IMR-90 (cell line): ENCODE measurements around the gene CCDC28B. TPM values are rescaled to one million over a fixed set of nuclear protein-coding genes. Genes with fewer than 3 reads are reported as not detected.

Experiments
- ATAC-seq: fragments of 200-7000 bp; cut with Tn5 transposase; 2 replicates; pipeline ENCODE4 v1.9.1; 2020; ENCODE audit warnings: low read depth, mild to moderate bottlenecking, moderate library complexity
- BruUV-seq: library from RNA; stranded (reverse); fragments of 400-500 nt; replicated peaks from 2 replicates; lab custom pipeline; 2021; lab: Mats Ljungman, UMichigan
- CTCF ChIA-PET: fragments of 300-600 bp; formaldehyde crosslinking; extraction: SDS; loops from one replicate; lab custom pipeline; 2021; ENCODE audit warnings: antibody characterized with exemption; lab: Yijun Ruan, JAX
- POLR2A ChIA-PET: fragments of 300-600 bp; sonication (Branson Sonifier 250); formaldehyde crosslinking; loops from one replicate; lab custom pipeline; 2022; ENCODE audit warnings: antibody characterized with exemption; ENCODE audit not compliant: unreplicated experiment; lab: Charles Lee
- DNase-seq: peaks from one replicate; pipeline ENCODE4 v3.0.0; 2013
- H2AFZ ChIP-seq: replicated peaks from 2 replicates; pipeline ENCODE3; 2013; ENCODE audit warnings: low read length, mild to moderate bottlenecking; ENCODE audit not compliant: poor library complexity
- H2AK5ac ChIP-seq: 2 replicates; pipeline ENCODE4 v1.6.1; 2013; ENCODE audit warnings: low read depth, low read length, inconsistent platforms
- H2AK9ac ChIP-seq: replicated peaks from 2 replicates; pipeline ENCODE3; 2013; ENCODE audit warnings: mild to moderate bottlenecking, low read depth, low read length, moderate library complexity; ENCODE audit not compliant: poor library complexity
- H2BK120ac ChIP-seq: 2 replicates; pipeline ENCODE4 v1.6.1; 2013; ENCODE audit warnings: low read depth, low read length, inconsistent platforms
- H2BK15ac ChIP-seq: 3 replicates; pipeline ENCODE4 v1.6.1; 2013; ENCODE audit warnings: low read depth, low read length, inconsistent platforms
- H2BK20ac ChIP-seq: 2 replicates; pipeline ENCODE4 v1.6.1; 2013; ENCODE audit warnings: low read depth, mild to moderate bottlenecking, inconsistent platforms, low read length, moderate library complexity
- H2BK5ac ChIP-seq: 2 replicates; pipeline ENCODE4 v1.6.1; 2013; ENCODE audit warnings: mild to moderate bottlenecking, low read depth, low read length, inconsistent platforms; ENCODE audit not compliant: poor library complexity, severe bottlenecking
- H3K14ac ChIP-seq: replicated peaks from 2 replicates; pipeline ENCODE4 v1.6.1; 2013; ENCODE audit warnings: low read depth, low read length, inconsistent platforms
- H3K18ac ChIP-seq: 2 replicates; pipeline ENCODE4 v1.6.1; 2013; ENCODE audit warnings: low read depth, low read length, control low read depth
- H3K23ac ChIP-seq: 2 replicates; pipeline ENCODE4 v1.6.1; 2013; ENCODE audit warnings: low read depth, low read length, inconsistent platforms
- H3K27ac ChIP-seq: 2 replicates; pipeline ENCODE4 v1.5.1; 2013; ENCODE audit warnings: mild to moderate bottlenecking, control low read depth, low read length; ENCODE audit not compliant: insufficient read depth
- H3K27me3 ChIP-seq: 2 replicates; pipeline ENCODE4 v1.6.1; 2013; ENCODE audit warnings: low read length; ENCODE audit not compliant: control insufficient read depth, insufficient read depth
- H3K36me3 ChIP-seq: 2 replicates; pipeline ENCODE4 v1.6.1; 2013; ENCODE audit warnings: low read length, mixed read lengths; ENCODE audit not compliant: control insufficient read depth, insufficient read depth
- H3K4ac ChIP-seq: 2 replicates; pipeline ENCODE4 v1.6.1; 2013; ENCODE audit warnings: low read depth, low read length, inconsistent platforms
- H3K4me1 ChIP-seq: 2 replicates; pipeline ENCODE4 v1.6.1; 2013; ENCODE audit warnings: low read length, mixed read lengths; ENCODE audit not compliant: control insufficient read depth, insufficient read depth
- H3K4me2 ChIP-seq: 2 replicates; pipeline ENCODE4 v1.6.1; 2013; ENCODE audit warnings: low read depth, mild to moderate bottlenecking, control low read depth, low read length, moderate library complexity
- H3K4me3 ChIP-seq: 2 replicates; pipeline ENCODE4 v1.5.1; 2013; ENCODE audit warnings: low read depth, mild to moderate bottlenecking, control low read depth, low read length, moderate library complexity; ENCODE audit not compliant: insufficient read depth
- H3K56ac ChIP-seq: 2 replicates; pipeline ENCODE4 v1.6.1; 2013; ENCODE audit warnings: low read length, inconsistent platforms; ENCODE audit not compliant: insufficient read depth; ENCODE audit errors: extremely low read depth
- H3K79me1 ChIP-seq, 2 experiments: 2 replicates each; pipeline ENCODE4 v1.6.1; 2013; ENCODE audit warnings: low read length in 2 of 2, inconsistent platforms in 1 of 2, low read depth in 1 of 2
- H3K9ac ChIP-seq: 2 replicates; pipeline ENCODE4 v1.6.1; 2013; ENCODE audit warnings: low read depth, low read length, control low read depth
- H3K9me1 ChIP-seq: 2 replicates; pipeline ENCODE4 v1.6.1; 2013; ENCODE audit warnings: low read length, inconsistent platforms; ENCODE audit not compliant: insufficient read depth
- H3K9me3 ChIP-seq: 2 replicates; pipeline ENCODE4 v1.6.1; 2013; ENCODE audit warnings: low read length; ENCODE audit not compliant: control insufficient read depth, insufficient read depth
- H4K20me1 ChIP-seq: 2 replicates; pipeline ENCODE4 v1.6.1; 2013; ENCODE audit warnings: low read length, inconsistent platforms; ENCODE audit not compliant: insufficient read depth
- H4K5ac ChIP-seq: 2 replicates; pipeline ENCODE4 v1.6.1; 2013; ENCODE audit warnings: mild to moderate bottlenecking, low read depth, low read length, control low read depth
- H4K8ac ChIP-seq, 2 experiments: 2 replicates each; pipeline ENCODE4 v1.6.1; 2013; ENCODE audit warnings: low read depth in 2 of 2, low read length in 2 of 2, control low read depth in 1 of 2, inconsistent platforms in 1 of 2
- H4K91ac ChIP-seq: 2 replicates; pipeline ENCODE4 v1.6.1; 2013; ENCODE audit warnings: low read depth, low read length, inconsistent platforms; ENCODE audit not compliant: insufficient read depth
- BHLHE40 ChIP-seq: fragments of 150-350 bp; IDR thresholded peaks from 2 replicates; pipeline ENCODE4 v1.6.1; 2016; ENCODE audit warnings: mild to moderate bottlenecking, low read depth, low read length
- FOS ChIP-seq: fragments of 150-350 bp; IDR thresholded peaks from 2 replicates; pipeline ENCODE4 v1.6.1; 2016; ENCODE audit warnings: low read depth, low read length
- WGBS, 2 experiments: methylation state at CpG; one replicate each; pipeline versions ENCODE4 v1.1.5 to v1.1.7; 2013; ENCODE audit warnings: missing lambda C conversion rate in 2 of 2; ENCODE audit not compliant: insufficient read length in 1 of 2; ENCODE audit errors: extremely low coverage in 2 of 2; 5-methylcytosine and 5-hydroxymethylcytosine counted together
- dilution Hi-C: fragments of 300-500 bp; cut with HindIII; formaldehyde crosslinking; loops from one replicate; pipeline ENCODE4 v1.14.3; 2018; ENCODE audit warnings: low sequenced_read_pairs; ENCODE audit not compliant: unreplicated experiment
- in situ Hi-C: fragments of 300-500 bp; cut with MboI; formaldehyde crosslinking; loops from 3 replicates; pipeline ENCODE4 v1.14.3; 2019; ENCODE audit warnings: low sequenced_read_pairs, inconsistent platforms, mixed read lengths
- intact Hi-C: fragments of 100-400 bp; cut with micrococcal nuclease; formaldehyde crosslinking; loops from 2 replicates; pipeline ENCODE4 v1.10.0; 2022
- polyA plus RNA-seq, 3 experiments: library from polyadenylated mRNA; depleted of rRNA; stranded (reverse); fragments of >200 nt; gene quantifications; 2 replicates each; pipeline ENCODE4 v1.2.3, GENCODE V29; 2012; ENCODE audit warnings: low replicate concordance in 1 of 3
- total RNA-seq: library from RNA; depleted of rRNA; stranded (reverse); fragments of >200 nt; gene quantifications from 2 replicates; pipeline ENCODE4 v1.2.3, GENCODE V29; 2012

CCDC28B gene
- total and polyA plus RNA-seq, 2 of the 4 experiments (the other 2 are of a cell fraction), result 17.2 to 18.4 TPM

DNA sequence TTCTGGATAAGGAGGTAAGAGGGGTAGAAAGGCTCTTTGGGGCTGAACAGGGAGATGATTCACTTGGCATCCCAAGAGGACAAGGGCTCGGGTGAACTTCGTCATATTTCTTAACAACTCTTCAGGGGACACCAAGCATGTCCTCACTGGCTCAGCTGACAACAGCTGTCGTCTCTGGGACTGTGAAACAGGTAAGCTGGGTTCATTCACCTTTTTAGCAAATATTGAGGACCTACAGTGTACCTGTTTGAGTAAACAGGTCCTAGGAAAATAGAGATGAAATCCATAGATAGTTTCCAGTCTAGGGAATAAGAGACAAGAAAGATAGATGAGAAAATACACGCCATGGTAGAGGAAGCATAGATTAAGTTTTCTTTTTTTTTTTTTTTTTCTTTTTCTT lies 23.9 kb downstream of the CCDC28B start:
- dilution Hi-C loops (no loop called here), intact Hi-C loops (loop anchor here (5.0 kb wide), 1 partner anchor 68 kb away; the partner anchor contains the start of gene HDAC1), in situ Hi-C loops (no loop called here)
- no peaks in the 10 kb centered on the region for H3K9me3 ChIP-seq
- peaks cover 16% of the 10 kb centered on the region for H3K9me1 ChIP-seq
- 100% methylated on average over 1 of the region's 4 CpGs; no CpG with 5 or more reads in 1 of the 2 experiments for WGBS, 2 experiments
- no peak overlapping the region for H3K4me3 ChIP-seq
- no peak overlapping the region for H4K5ac ChIP-seq
- no peak overlapping the region for H3K4me2 ChIP-seq
- H2BK5ac ChIP-seq, result no peak overlapping the region
- no peak overlapping the region for H3K9ac ChIP-seq
- POLR2A ChIA-PET, result no interaction called here
- H3K14ac ChIP-seq, result no peak overlapping the region
- no peak overlapping the region for H2AK5ac ChIP-seq
- no peak overlapping the region for H2BK120ac ChIP-seq
- DNase-seq (no peak), ATAC-seq (no peak)
- H3K18ac ChIP-seq, result no peak overlapping the region
- no peak overlapping the region for H2AFZ ChIP-seq
- H3K56ac ChIP-seq, result no peak overlapping the region
- peaks cover 44% of the 10 kb centered on the region for H3K36me3 ChIP-seq
- H3K79me1 ChIP-seq, result peaks cover 37 to 74% of the 10 kb centered on the region in 2 experiments
- no peak overlapping the region for H3K4ac ChIP-seq
- no peak overlapping the region for H4K8ac ChIP-seq
- H3K4me1 ChIP-seq, result peaks cover 12% of the 10 kb centered on the region
- no peak overlapping the region for H2BK20ac ChIP-seq
- H4K91ac ChIP-seq, result no peak overlapping the region
- no peak overlapping the region for H2BK15ac ChIP-seq
- CTCF ChIA-PET, result no interaction called here
- H4K20me1 ChIP-seq, result 0 out of 2 replicates have a peak, but pooled peaks cover 10% of the 10 kb centered on the region
- TF ChIP-seq BHLHE40, result no peak
- TF ChIP-seq FOS, result no peak
- BruUV-seq, result no TSS peak
- H3K27ac ChIP-seq, result no peak overlapping the region
- 0 out of 2 replicates have a peak overlapping the region, but pooled peaks have one; percentile 18 for H3K23ac ChIP-seq
- H3K27me3 ChIP-seq, result no peaks in the 10 kb centered on the region
- H2AK9ac ChIP-seq, result no peak overlapping the region
